Cardiac fibroblast (primary cell): ENCODE measurements around the gene ERVK3-1.

ENCODE experiments used
- DNase-seq, 2 donors: peaks; one replicate each; pipeline versions ENCODE4 v3.0.0 to v3.0.0-alpha.2; 2010; ENCODE audit warnings: low read depth in 2 of 2
- H3K4me3 ChIP-seq, 2 donors: replicated peaks in 1 of 2; 1 replicate in 1 of 2; 2 replicates in 1 of 2; pipeline ENCODE4 v1.5.1; 2011; ENCODE audit warnings: low read depth in 2 of 2, low read length in 2 of 2, mild to moderate bottlenecking in 2 of 2, moderate library complexity in 1 of 2
- CTCF ChIP-seq: IDR thresholded peaks from one replicate; pipeline ENCODE4 v1.5.1; 2011; ENCODE audit warnings: low read depth, mild to moderate bottlenecking, low read length, inconsistent platforms

ERVK3-1 gene

GRCh38 chr19:58274771-58275201 is 30.4 kb upstream of the ERVK3-1 start:
- TF ChIP-seq CTCF, result no peak

GRCh38 chr19:58275564-58275963 is 29.6 kb upstream of the ERVK3-1 start:
- no peak overlapping the region for H3K4me3 ChIP-seq
- no peak for DNase-seq
- no peak for TF ChIP-seq CTCF

More at GRCh38 chr19:58274771-58275201, 30.4 kb upstream of the ERVK3-1 start:
- peak in 1 of 2 donors; percentile 18 for DNase-seq
- H3K4me3 ChIP-seq, result no peak overlapping the region

- DNase-seq, result no peak
- H3K4me3 ChIP-seq, result no peak overlapping the region
- TF ChIP-seq CTCF, result no peak
Measured at GRCh38 chr19:58277197-58277596, 28.0 kb upstream of the ERVK3-1 start.

GRCh38 chr19:58277748-58278540 is 27.2 kb upstream of the ERVK3-1 start:
- peak overlapping the region; percentile 86 to 93 for H3K4me3 ChIP-seq
- no peak for TF ChIP-seq CTCF
- no peak for DNase-seq

GRCh38 chr19:58278541-58279041 is 26.6 kb upstream of the ERVK3-1 start, which contains the start of gene ZNF8:
TSS of gene ZNF8 (plus strand) at chr19:58278955. CDS start at chr19:58279082, 127 bp downstream.
- peak within 1 kb of the TSS; percentile 86 to 93 for H3K4me3 ChIP-seq
- DNase-seq, result peak; percentile 99
- no peak for TF ChIP-seq CTCF

- H3K4me3 ChIP-seq, result peak overlapping the region; percentile 86 to 93
- no peak for TF ChIP-seq CTCF
Measured at GRCh38 chr19:58279042-58279924, 25.9 kb upstream of the ERVK3-1 start.

More at GRCh38 chr19:58279042-58279924, 25.9 kb upstream of the ERVK3-1 start:
- peak; percentile 49 to 86 for DNase-seq
